IMR-90 (cell line): Measurements from ENCODE around the gene CEP41. TPM values are rescaled to one million over a fixed set of nuclear protein-coding genes. Genes with fewer than 3 reads are reported as not detected.

Experiments used
- ATAC-seq: fragments of 200-7000 bp; cut with Tn5 transposase; 2 replicates; pipeline ENCODE4 v1.9.1; 2020; ENCODE audit warnings: low read depth, mild to moderate bottlenecking, moderate library complexity
- BruUV-seq: library from RNA; stranded (reverse); fragments of 400-500 nt; replicated peaks from 2 replicates; lab custom pipeline; 2021; lab: Mats Ljungman, UMichigan
- CTCF ChIA-PET: fragments of 300-600 bp; formaldehyde crosslinking; extraction: SDS; loops from one replicate; lab custom pipeline; 2021; ENCODE audit warnings: antibody characterized with exemption; lab: Yijun Ruan, JAX
- POLR2A ChIA-PET: fragments of 300-600 bp; sonication (Branson Sonifier 250); formaldehyde crosslinking; loops from one replicate; lab custom pipeline; 2022; ENCODE audit warnings: antibody characterized with exemption; ENCODE audit not compliant: unreplicated experiment; lab: Charles Lee
- DNase-seq: peaks from one replicate; pipeline ENCODE4 v3.0.0; 2013
- H2AFZ ChIP-seq: replicated peaks from 2 replicates; pipeline ENCODE3; 2013; ENCODE audit warnings: low read length, mild to moderate bottlenecking; ENCODE audit not compliant: poor library complexity
- H2AK5ac ChIP-seq: 2 replicates; pipeline ENCODE4 v1.6.1; 2013; ENCODE audit warnings: low read depth, low read length, inconsistent platforms
- H2AK9ac ChIP-seq: replicated peaks from 2 replicates; pipeline ENCODE3; 2013; ENCODE audit warnings: mild to moderate bottlenecking, low read depth, low read length, moderate library complexity; ENCODE audit not compliant: poor library complexity
- H2BK120ac ChIP-seq: 2 replicates; pipeline ENCODE4 v1.6.1; 2013; ENCODE audit warnings: low read depth, low read length, inconsistent platforms
- H2BK15ac ChIP-seq: 3 replicates; pipeline ENCODE4 v1.6.1; 2013; ENCODE audit warnings: low read depth, low read length, inconsistent platforms
- H2BK20ac ChIP-seq: 2 replicates; pipeline ENCODE4 v1.6.1; 2013; ENCODE audit warnings: low read depth, mild to moderate bottlenecking, inconsistent platforms, low read length, moderate library complexity
- H2BK5ac ChIP-seq: 2 replicates; pipeline ENCODE4 v1.6.1; 2013; ENCODE audit warnings: mild to moderate bottlenecking, low read depth, low read length, inconsistent platforms; ENCODE audit not compliant: poor library complexity, severe bottlenecking
- H3K14ac ChIP-seq: replicated peaks from 2 replicates; pipeline ENCODE4 v1.6.1; 2013; ENCODE audit warnings: low read depth, low read length, inconsistent platforms
- H3K18ac ChIP-seq: 2 replicates; pipeline ENCODE4 v1.6.1; 2013; ENCODE audit warnings: low read depth, low read length, control low read depth
- H3K23ac ChIP-seq: 2 replicates; pipeline ENCODE4 v1.6.1; 2013; ENCODE audit warnings: low read depth, low read length, inconsistent platforms
- H3K27ac ChIP-seq: 2 replicates; pipeline ENCODE4 v1.5.1; 2013; ENCODE audit warnings: mild to moderate bottlenecking, control low read depth, low read length; ENCODE audit not compliant: insufficient read depth
- H3K27me3 ChIP-seq: 2 replicates; pipeline ENCODE4 v1.6.1; 2013; ENCODE audit warnings: low read length; ENCODE audit not compliant: control insufficient read depth, insufficient read depth
- H3K36me3 ChIP-seq: 2 replicates; pipeline ENCODE4 v1.6.1; 2013; ENCODE audit warnings: low read length, mixed read lengths; ENCODE audit not compliant: control insufficient read depth, insufficient read depth
- H3K4ac ChIP-seq: 2 replicates; pipeline ENCODE4 v1.6.1; 2013; ENCODE audit warnings: low read depth, low read length, inconsistent platforms
- H3K4me1 ChIP-seq: 2 replicates; pipeline ENCODE4 v1.6.1; 2013; ENCODE audit warnings: low read length, mixed read lengths; ENCODE audit not compliant: control insufficient read depth, insufficient read depth
- H3K4me2 ChIP-seq: 2 replicates; pipeline ENCODE4 v1.6.1; 2013; ENCODE audit warnings: low read depth, mild to moderate bottlenecking, control low read depth, low read length, moderate library complexity
- H3K4me3 ChIP-seq: 2 replicates; pipeline ENCODE4 v1.5.1; 2013; ENCODE audit warnings: low read depth, mild to moderate bottlenecking, control low read depth, low read length, moderate library complexity; ENCODE audit not compliant: insufficient read depth
- H3K56ac ChIP-seq: 2 replicates; pipeline ENCODE4 v1.6.1; 2013; ENCODE audit warnings: low read length, inconsistent platforms; ENCODE audit not compliant: insufficient read depth; ENCODE audit errors: extremely low read depth
- H3K79me1 ChIP-seq, 2 experiments: 2 replicates each; pipeline ENCODE4 v1.6.1; 2013; ENCODE audit warnings: low read length in 2 of 2, inconsistent platforms in 1 of 2, low read depth in 1 of 2
- H3K9ac ChIP-seq: 2 replicates; pipeline ENCODE4 v1.6.1; 2013; ENCODE audit warnings: low read depth, low read length, control low read depth
- H3K9me1 ChIP-seq: 2 replicates; pipeline ENCODE4 v1.6.1; 2013; ENCODE audit warnings: low read length, inconsistent platforms; ENCODE audit not compliant: insufficient read depth
- H3K9me3 ChIP-seq: 2 replicates; pipeline ENCODE4 v1.6.1; 2013; ENCODE audit warnings: low read length; ENCODE audit not compliant: control insufficient read depth, insufficient read depth
- H4K20me1 ChIP-seq: 2 replicates; pipeline ENCODE4 v1.6.1; 2013; ENCODE audit warnings: low read length, inconsistent platforms; ENCODE audit not compliant: insufficient read depth
- H4K5ac ChIP-seq: 2 replicates; pipeline ENCODE4 v1.6.1; 2013; ENCODE audit warnings: mild to moderate bottlenecking, low read depth, low read length, control low read depth
- H4K8ac ChIP-seq, 2 experiments: 2 replicates each; pipeline ENCODE4 v1.6.1; 2013; ENCODE audit warnings: low read depth in 2 of 2, low read length in 2 of 2, control low read depth in 1 of 2, inconsistent platforms in 1 of 2
- H4K91ac ChIP-seq: 2 replicates; pipeline ENCODE4 v1.6.1; 2013; ENCODE audit warnings: low read depth, low read length, inconsistent platforms; ENCODE audit not compliant: insufficient read depth
- BHLHE40 ChIP-seq: fragments of 150-350 bp; IDR thresholded peaks from 2 replicates; pipeline ENCODE4 v1.6.1; 2016; ENCODE audit warnings: mild to moderate bottlenecking, low read depth, low read length
- CEBPB ChIP-seq: IDR thresholded peaks from 2 replicates; pipeline ENCODE4 v1.6.1; 2012; ENCODE audit warnings: low read depth, low read length, improper control_type of control experiment
- CHD1 ChIP-seq: IDR thresholded peaks from 2 replicates; pipeline ENCODE4 v1.6.1; 2012; ENCODE audit warnings: low read depth, low read length, improper control_type of control experiment
- CTCF ChIP-seq: conservative IDR thresholded peaks from 2 replicates; pipeline ENCODE4 v1.5.1; 2012; ENCODE audit warnings: mild to moderate bottlenecking, low read depth, low read length, improper control_type of control experiment
- ELK1 ChIP-seq: fragments of 150-350 bp; IDR thresholded peaks from 2 replicates; pipeline ENCODE4 v1.6.1; 2016; ENCODE audit warnings: low read depth, mild to moderate bottlenecking, low read length, moderate library complexity, borderline replicate concordance
- FOS ChIP-seq: fragments of 150-350 bp; IDR thresholded peaks from 2 replicates; pipeline ENCODE4 v1.6.1; 2016; ENCODE audit warnings: low read depth, low read length
- MAFK ChIP-seq: IDR thresholded peaks from 2 replicates; pipeline ENCODE4 v1.6.1; 2012; ENCODE audit warnings: low read depth, low read length, improper control_type of control experiment
- MAZ ChIP-seq: IDR thresholded peaks from 2 replicates; pipeline ENCODE4 v1.6.1; 2012; ENCODE audit warnings: low read depth, mild to moderate bottlenecking, low read length, improper control_type of control experiment, moderate library complexity, borderline replicate concordance
- MXI1 ChIP-seq: IDR thresholded peaks from 2 replicates; pipeline ENCODE4 v1.6.1; 2012; ENCODE audit warnings: low read depth, mild to moderate bottlenecking, low read length, moderate library complexity, borderline replicate concordance
- NFE2L2 ChIP-seq: fragments of 150-350 bp; IDR thresholded peaks from 2 replicates; pipeline ENCODE4 v1.6.1; 2016; ENCODE audit warnings: low read depth, mild to moderate bottlenecking, low read length
- POLR2A ChIP-seq: IDR thresholded peaks from 2 replicates; pipeline ENCODE4 v1.6.1; 2012; ENCODE audit warnings: mild to moderate bottlenecking, low read depth, low read length
- RAD21 ChIP-seq: IDR thresholded peaks from 2 replicates; pipeline ENCODE4 v1.6.1; 2012; ENCODE audit warnings: low read length, improper control_type of control experiment
- RCOR1 ChIP-seq: IDR thresholded peaks from 2 replicates; pipeline ENCODE4 v1.6.1; 2012; ENCODE audit warnings: mild to moderate bottlenecking, low read length, improper control_type of control experiment; ENCODE audit not compliant: insufficient replicate concordance
- RFX5 ChIP-seq: IDR thresholded peaks from 2 replicates; pipeline ENCODE4 v1.8.0; 2012; ENCODE audit warnings: low read depth, mild to moderate bottlenecking, low read length, moderate library complexity
- SMC3 ChIP-seq: fragments of 150-350 bp; IDR thresholded peaks from 2 replicates; pipeline ENCODE4 v1.6.1; 2016; ENCODE audit warnings: low read depth, mild to moderate bottlenecking, antibody characterized with exemption, low read length, moderate library complexity
- USF2 ChIP-seq: fragments of 150-350 bp; IDR thresholded peaks from 2 replicates; pipeline ENCODE4 v1.6.1; 2017; ENCODE audit warnings: mild to moderate bottlenecking, antibody characterized with exemption, low read length, low read depth
- WGBS, 2 experiments: methylation state at CpG; one replicate each; pipeline versions ENCODE4 v1.1.5 to v1.1.7; 2013; ENCODE audit warnings: missing lambda C conversion rate in 2 of 2; ENCODE audit not compliant: insufficient read length in 1 of 2; ENCODE audit errors: extremely low coverage in 2 of 2; 5-methylcytosine and 5-hydroxymethylcytosine counted together
- dilution Hi-C: fragments of 300-500 bp; cut with HindIII; formaldehyde crosslinking; loops from one replicate; pipeline ENCODE4 v1.14.3; 2018; ENCODE audit warnings: low sequenced_read_pairs; ENCODE audit not compliant: unreplicated experiment
- in situ Hi-C: fragments of 300-500 bp; cut with MboI; formaldehyde crosslinking; loops from 3 replicates; pipeline ENCODE4 v1.14.3; 2019; ENCODE audit warnings: low sequenced_read_pairs, inconsistent platforms, mixed read lengths
- intact Hi-C: fragments of 100-400 bp; cut with micrococcal nuclease; formaldehyde crosslinking; loops from 2 replicates; pipeline ENCODE4 v1.10.0; 2022
- polyA plus RNA-seq, 3 experiments: library from polyadenylated mRNA; depleted of rRNA; stranded (reverse); fragments of >200 nt; gene quantifications; 2 replicates each; pipeline ENCODE4 v1.2.3, GENCODE V29; 2012; ENCODE audit warnings: low replicate concordance in 1 of 3
- total RNA-seq: library from RNA; depleted of rRNA; stranded (reverse); fragments of >200 nt; gene quantifications from 2 replicates; pipeline ENCODE4 v1.2.3, GENCODE V29; 2012

Gene CEP41
- total and polyA plus RNA-seq, 2 of the 4 experiments (the other 2 are of a cell fraction): 12.2 to 21.9 TPM

- H2AFZ ChIP-seq: peak overlapping the region; percentile 74
These were observed 61.3 kb downstream of the CEP41 start for GRCh38 chr7:130379532-130379920.

More at GRCh38 chr7:130379532-130379920, 61.3 kb downstream of the CEP41 start:
- Histone ChIP-seq H3K79me1 (peaks cover 0 to 6% of the 10 kb centered on the region in 2 experiments; a peak in 1 of 4 replicates), H3K4me1 (peaks cover 12% of the 10 kb centered on the region), H3K9ac (no peak overlapping the region), H3K4me3 (no peak overlapping the region), H4K5ac (no peak overlapping the region; the same call in 1 of the 2 replicates), H3K18ac (peak overlapping the region; percentile 67; the same call in 1 of the 2 replicates), H2AK5ac (no peak overlapping the region), H3K27ac (no peak overlapping the region), H3K4me2 (no peak overlapping the region), H4K20me1 (no peaks in the 10 kb centered on the region), H3K36me3 (no peaks in the 10 kb centered on the region), H2BK20ac (peak overlapping the region; percentile 75), H3K27me3 (no peaks in the 10 kb centered on the region), H2BK15ac (no peak overlapping the region), H4K8ac (no peak overlapping the region), H3K9me1 (peaks cover 10% of the 10 kb centered on the region; the same call in 1 of the 2 replicates), H2BK120ac (no peak overlapping the region; the same call in 1 of the 2 replicates), H3K4ac (peak overlapping the region; percentile 86; the same call in 1 of the 2 replicates), H3K9me3 (peaks cover 4% of the 10 kb centered on the region; the same call in 1 of the 2 replicates), H3K56ac (no peak overlapping the region), H2BK5ac (no peak overlapping the region), H3K14ac (no peak overlapping the region; the same call in 1 of the 2 replicates), H3K23ac (no peak overlapping the region), H2AK9ac (no peak overlapping the region), H4K91ac (peak overlapping the region; percentile 68)
- ATAC-seq (no peak; the same call in 1 of the 2 replicates), DNase-seq (no peak)
- intact Hi-C loops (no loop called here), in situ Hi-C loops (no loop called here), dilution Hi-C loops (no loop called here)
- POLR2A ChIA-PET: no interaction called here
- 50% methylated on average over 2 of the region's 10 CpGs; no CpG with 5 or more reads in 1 of the 2 experiments for WGBS, 2 experiments
- CTCF ChIA-PET: interaction anchor here (0.7 kb wide), 1 partner anchor 105 kb away, joined by 3 read pairs; no protein-coding TSS in a partner anchor
- TF ChIP-seq BHLHE40 (no peak), CTCF (no peak), ELK1 (no peak), MXI1 (no peak), NFE2L2 (no peak), CEBPB (no peak), FOS (no peak), USF2 (no peak), CHD1 (no peak), RFX5 (no peak), RCOR1 (no peak), MAZ (no peak), RAD21 (no peak), MAFK (no peak), SMC3 (no peak), POLR2A (no peak)
- BruUV-seq: no TSS peak
